Anterior cingulate cortex (tissue), 58 donors: ENCODE results near the gene EPN3.

Experiments
- DNase-seq, 58 donors: peaks; one replicate each; lab custom pipeline; 2025; lab: John Stamatoyannopoulos, UW

Gene EPN3

DNA sequence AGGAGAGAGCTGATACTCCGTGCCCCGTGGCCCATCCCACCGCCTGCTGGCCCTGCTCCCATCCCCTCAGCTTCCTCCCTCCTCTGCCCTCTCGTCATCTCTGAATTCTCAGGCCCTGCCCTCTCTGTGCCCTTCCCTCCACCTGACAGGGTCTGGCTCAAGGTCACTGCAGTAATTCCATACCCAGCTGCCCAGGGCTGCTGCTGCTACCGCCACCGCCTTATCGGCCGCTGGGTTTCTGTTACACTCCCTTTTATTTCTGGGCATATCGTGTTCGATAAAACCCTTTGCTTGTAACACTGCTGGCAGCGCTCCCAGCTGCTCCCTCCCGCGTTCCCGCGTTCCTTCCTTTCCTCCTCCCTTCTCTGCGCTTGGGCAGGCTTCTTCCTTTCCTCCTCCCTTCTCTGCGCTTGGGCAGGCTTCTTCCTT is 1.2 kb downstream of the EPN3 start:
- DNase-seq, result peak in 27 of 58 donors; percentile 8 to 73 (median 37)

DNA sequence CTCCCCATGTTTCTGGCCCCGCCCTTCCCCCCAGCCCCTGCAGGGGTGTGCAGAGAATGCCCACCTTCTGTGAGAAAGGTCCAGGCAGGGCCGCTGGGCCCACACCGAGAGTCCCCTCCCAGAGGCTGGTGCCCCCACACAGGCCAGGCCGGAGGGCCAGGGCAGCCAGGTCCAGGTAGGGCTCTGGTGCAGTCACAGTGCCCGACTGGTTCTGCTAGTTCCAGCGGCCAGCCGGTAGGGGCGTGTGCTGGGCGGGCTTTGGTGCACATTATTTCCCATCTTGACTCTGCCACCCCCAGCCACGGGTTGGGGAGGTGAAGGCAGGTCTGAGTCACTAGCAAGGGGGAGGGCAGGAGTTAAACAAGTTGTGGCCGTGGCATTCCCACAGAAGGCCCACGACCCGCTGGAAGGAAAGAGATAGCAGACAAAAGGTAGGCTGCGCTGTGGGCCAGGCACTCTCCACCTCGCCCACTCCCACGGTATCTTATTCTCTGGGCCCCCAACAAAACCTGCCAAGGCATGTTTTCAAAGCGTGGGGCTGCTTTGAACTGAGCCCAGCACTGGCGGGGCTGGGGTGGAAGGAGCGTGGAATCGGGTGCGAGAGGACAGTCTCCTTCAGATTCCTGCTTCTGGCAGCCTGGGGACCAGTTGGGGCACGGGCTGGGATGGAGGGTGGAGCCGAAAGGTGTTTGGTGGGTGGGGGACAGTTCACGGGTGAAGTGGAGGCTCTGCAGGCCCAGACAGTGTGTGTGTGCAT is 1.9 kb downstream of the EPN3 start:
- DNase-seq, result no peak

DNA sequence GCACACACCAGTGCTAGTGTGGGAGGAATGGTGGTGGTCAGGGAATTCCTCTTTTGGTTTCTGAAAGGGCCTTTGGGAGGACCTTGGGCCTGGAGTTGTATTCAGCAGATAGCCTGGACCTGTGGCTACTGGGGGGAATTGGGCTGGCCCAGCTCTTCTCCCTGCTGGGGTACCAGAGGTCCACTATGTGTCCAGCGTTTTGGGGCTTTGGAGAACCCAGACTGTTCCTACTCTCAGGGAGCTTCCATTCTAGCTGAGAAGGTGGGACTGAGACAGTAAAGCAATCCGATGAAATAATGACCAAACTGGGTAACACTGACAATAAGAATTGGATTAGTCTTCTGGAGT is 2.4 kb downstream of the EPN3 start:
- DNase-seq, result no peak

DNA sequence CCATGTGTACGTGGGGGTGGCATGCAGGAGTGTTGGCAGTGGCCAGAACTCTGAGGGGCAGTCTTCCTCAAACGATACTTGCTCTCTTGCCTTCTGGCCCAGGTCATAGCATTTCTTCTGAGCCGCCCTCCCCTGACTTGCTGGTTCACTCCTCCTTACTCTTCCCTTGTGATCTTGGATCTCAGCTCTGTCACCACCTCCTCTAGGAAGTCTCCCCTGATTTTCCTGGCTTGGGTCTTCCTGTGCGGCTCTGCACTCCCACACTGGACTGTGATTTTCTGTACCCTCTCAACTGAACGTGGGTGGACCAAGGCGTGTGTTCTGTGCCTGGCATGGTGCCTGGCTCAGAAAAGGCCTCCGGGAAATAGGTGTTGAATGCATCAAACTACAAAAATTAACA is 2.9 kb downstream of the EPN3 start:
- DNase-seq, result peak in 11 of 58 donors; percentile 6 to 41 (median 17)

DNA sequence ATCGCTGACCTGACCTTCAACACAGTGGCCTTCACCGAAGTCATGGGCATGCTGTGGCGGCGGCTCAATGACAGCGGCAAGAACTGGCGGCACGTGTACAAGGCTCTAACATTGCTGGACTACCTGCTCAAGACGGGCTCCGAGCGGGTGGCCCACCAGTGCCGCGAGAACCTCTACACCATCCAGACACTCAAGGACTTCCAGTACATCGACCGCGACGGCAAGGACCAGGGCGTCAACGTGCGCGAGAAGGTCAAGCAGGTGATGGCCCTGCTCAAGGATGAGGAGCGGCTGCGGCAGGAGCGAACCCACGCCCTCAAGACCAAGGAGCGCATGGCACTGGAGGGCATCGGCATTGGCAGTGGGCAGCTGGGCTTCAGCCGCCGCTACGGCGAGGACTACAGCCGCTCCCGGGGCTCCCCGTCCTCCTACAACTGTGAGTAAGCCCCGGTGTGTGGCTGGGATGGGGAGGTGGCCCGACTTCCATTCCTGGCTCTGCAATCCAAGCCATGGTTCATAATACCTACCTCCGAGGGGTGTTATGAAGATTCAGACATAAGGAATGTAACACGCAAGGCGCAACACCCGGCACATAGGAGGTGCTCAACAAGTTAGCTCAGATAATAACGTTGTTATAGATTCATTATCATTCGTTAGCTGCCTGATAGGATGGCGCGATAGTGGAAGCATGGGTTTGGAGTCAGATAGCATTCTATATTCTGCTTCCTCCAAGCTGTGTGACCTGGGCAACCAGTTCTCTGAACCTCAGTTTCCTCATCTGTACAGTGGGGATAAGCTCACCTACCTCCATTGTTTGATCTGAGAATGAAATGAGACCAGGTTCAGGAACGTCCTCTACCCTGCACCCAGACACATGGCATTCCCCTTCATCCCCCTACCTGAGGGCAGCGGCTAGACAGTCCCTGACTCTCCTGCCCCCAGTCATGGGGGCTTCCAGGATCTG is 4.4 kb downstream of the EPN3 start:
- no peak for DNase-seq

DNA sequence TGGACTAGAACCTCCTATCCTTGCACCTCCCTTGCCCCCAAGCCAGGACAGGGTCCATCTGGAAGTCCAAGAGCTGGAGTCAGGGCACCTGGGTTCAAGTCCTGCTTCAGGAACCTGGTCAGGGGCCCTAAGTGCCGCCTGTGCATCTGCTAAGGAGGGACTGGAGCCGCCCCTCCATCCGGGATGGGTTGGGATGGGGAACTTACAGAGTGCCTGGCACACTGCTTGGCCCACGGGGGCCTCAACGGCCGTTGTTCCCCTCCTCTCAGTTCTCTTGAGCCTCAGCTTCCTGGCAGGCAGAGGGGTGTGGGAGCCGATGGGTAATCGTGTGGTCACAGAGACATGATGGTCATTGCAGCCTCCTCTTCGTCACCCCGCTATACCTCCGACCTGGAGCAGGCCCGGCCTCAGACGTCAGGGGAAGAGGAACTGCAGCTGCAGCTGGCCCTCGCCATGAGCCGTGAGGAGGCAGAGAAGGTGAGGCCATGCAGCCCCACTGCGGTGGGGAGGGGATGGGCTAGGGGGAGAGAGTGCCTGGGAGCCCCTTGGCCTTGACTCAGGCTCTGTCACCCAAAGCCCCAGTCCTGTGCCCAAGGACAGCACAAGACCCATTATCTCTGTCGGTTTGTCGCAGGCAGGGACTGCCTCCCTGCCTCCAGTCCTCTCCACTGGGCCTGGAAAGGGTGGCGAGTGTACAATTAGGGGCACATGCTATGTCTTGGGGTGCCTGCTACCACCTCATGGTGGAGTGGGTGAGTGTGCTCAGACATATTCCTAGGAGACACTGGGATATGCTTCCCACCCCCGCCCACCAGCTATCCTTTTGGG is 5.4 kb downstream of the EPN3 start:
- no peak for DNase-seq

DNA sequence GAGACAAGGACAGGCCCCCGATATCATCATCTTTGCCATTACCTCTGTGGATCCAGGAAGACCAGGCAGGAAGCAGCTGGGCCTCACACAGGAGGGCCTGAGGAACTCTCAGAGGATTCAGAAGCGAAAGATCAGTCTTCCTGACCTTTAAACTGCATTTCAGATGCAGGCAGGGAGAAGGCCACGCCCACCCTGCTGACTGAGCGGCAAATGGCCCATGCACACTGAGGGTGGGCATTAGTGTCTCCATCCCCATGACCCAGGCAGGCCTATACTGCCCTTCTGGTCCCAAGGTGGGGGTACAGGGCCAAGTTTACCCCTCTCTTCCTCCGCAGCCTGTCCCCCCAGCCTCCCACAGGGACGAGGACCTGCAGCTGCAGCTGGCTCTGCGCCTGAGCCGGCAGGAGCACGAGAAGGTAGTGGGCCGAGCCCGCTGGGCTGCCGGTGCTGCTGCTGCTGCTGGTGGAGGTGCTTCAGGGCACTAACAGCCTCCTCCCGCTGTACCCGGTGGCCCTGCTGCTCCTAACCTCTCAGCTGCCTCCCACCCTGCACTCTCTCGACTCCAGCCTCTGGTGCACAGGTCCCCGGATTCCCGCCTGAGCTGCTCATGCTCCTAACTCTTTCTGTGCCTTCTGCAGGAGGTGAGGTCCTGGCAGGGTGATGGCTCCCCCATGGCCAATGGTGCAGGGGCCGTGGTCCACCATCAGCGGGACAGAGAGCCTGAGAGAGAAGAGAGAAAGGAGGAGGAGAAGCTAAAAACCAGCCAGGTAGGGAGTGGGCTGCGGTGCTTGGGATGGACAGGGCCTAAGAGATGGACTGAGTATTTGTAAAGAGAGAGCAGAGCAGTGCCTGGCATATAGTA is 6.2 kb downstream of the EPN3 start:
- no peak for DNase-seq

DNA sequence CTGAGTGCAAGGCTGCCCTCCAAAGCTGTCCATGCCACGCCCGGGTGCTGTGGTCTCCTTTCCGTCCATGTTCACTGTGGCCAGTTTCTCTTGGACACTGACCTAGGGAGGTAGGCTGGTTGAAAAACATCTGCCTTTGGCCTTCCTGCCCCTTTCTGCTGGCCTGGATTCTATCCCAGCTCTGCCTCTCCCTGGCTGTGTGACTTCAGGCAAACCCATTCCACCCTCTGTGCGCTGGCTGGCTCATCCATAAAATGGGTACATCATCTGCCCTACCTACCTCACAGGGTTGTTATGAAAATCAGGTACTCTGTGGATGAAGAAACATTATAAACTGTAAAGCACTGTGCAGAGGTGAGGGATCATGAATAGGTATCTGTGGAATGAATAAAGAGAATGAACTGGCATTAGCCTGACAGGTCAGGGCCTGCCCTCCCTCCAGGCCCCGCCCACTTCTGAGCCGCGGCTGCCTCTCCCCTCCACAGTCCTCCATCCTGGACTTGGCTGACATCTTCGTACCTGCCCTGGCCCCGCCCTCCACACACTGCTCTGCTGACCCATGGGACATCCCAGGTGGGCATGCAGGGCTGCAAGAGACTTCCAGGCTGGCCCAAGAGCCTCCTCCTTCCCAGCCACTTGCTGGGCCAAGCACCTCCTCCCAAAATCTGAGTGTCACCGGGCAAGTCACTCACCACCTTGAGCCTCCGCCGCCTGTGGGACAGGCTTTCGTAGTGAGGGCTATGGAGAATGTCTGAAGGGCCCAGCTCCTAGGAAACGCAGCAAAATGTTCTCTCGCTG is 7.4 kb downstream of the EPN3 start:
- DNase-seq, result no peak

DNA sequence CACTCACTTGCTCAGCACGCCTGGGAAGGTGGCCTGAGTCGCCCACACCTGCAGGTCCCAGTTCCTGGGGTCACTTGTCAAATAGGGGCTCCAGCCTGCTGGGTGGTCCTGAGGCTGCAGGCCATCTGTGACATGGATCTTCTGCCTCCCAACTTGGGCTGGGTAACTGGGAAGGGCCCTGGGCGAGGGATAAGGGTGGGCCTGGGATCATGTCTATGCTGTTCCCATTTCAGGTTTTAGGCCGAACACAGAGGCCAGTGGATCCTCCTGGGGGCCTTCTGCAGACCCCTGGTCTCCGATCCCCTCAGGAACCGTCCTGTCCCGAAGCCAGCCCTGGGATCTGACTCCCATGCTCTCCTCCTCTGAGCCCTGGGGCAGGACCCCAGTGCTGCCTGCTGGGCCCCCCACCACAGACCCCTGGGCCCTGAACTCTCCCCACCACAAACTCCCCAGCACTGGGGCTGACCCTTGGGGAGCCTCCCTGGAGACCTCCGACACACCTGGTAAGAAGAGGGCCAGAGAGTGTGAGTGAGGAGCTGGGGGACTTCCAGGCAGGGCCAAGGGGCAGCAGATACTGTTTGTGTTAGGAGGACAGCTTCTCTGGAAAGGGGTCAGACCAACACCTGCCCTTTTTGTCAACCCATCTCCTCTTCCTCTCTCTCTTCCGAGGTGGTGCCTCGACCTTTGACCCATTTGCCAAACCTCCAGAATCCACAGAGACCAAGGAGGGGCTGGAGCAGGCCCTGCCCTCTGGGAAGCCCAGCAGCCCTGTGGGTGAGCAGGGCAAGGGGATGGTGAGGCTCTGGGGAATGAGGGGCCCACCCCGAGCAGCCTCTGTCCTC is 8.2 kb downstream of the EPN3 start:
- no peak for DNase-seq

DNA sequence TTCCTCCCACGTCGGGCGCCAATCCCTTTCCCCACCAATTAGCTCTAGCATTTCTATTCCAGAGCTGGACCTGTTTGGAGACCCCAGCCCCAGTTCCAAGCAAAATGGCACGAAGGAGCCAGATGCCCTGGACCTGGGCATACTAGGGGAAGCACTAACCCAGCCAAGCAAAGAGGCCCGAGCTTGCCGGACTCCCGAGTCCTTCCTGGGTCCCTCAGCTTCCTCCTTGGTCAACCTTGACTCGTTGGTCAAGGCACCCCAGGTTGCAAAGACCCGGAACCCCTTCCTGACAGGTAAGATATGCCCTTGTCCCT is 8.8 kb downstream of the EPN3 start:
- no peak for DNase-seq

DNA sequence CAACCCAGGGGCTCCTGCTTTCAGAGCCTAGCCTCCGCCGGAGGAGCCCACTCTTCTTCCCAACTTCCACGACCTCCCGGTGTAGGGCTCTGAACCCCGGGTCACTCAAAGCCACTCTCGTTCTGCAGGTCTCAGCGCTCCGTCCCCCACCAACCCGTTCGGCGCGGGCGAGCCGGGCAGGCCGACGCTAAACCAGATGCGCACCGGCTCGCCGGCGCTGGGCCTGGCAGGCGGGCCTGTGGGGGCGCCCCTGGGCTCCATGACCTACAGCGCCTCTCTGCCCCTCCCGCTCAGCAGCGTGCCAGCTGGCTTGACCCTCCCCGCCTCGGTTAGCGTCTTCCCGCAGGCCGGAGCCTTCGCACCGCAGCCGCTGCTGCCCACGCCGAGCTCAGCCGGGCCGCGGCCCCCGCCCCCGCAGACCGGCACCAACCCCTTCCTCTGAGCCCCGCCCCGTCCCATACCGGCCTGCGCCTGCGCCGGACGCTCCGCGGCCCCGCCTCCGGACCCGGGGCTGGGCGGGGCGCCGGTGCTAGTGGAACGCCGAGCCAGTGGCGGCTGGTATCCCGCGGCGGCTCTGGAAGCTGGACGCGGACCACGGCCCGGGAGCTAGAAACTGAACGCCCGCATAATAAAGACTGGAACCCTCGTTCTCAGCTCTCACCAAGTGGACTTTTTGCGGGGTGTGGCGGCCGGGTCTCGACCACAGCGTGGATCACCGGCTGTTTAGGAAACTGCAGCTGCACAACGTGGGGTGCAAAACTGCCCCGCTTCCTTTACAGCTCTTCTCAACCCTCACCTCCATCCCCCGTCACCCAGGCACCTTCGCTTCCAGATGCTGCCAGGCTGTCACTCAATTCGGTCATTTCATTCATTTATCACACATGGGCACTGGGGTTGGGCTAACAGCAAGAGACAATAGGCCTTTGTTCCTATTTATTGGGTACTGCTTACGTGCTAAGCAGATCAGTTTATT is 9.5 kb downstream of the EPN3 start:
- peak in 57 of 58 donors; percentile 18 to 87 (median 76) for DNase-seq

DNA sequence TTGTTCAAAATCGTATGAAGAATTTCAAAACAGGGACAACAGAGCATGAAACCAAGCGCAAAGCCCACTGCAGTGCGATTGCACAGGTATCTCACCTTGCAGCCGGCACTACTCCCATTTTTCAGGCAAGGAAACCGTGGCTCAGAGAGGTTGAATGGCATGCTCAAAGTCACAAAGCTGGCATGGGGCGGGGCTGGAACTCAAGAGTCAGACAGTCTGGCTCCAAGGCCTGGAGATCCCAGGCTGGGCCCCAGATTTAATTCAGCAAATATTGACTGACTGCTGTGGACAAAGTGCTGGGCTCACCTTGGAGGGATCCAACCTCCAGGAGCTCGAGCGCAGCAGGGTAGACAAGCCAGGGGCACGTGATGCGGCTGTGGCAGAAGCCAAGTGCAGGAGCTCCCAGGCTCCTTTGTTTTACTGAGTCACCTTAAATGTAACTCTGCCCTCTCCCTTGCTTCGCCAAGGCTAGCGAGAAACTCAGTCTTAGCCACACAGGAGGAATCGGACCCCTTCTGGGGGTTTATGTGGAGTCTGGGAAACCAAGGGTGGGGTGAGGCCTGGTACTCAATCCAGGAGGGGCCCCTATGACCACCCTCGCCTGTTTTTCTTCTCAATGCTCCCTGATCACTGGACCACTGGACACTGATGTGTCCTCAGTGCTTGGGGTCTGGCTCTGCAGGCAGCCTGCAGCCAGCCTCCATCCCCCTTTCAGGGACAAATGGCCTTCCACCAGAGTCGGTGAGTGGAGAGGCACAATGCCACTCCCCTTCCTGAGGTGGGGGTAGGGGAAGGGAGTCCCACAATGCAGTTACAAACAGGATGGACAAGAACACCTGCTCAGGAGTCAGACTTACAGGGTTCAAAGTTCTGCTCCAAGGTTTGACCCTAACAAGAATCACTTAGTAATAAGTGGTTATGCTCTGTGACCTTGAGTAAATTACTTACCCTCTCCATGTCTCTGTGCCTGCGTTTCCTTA is 10.6 kb downstream of the EPN3 start:
- no peak for DNase-seq

DNA sequence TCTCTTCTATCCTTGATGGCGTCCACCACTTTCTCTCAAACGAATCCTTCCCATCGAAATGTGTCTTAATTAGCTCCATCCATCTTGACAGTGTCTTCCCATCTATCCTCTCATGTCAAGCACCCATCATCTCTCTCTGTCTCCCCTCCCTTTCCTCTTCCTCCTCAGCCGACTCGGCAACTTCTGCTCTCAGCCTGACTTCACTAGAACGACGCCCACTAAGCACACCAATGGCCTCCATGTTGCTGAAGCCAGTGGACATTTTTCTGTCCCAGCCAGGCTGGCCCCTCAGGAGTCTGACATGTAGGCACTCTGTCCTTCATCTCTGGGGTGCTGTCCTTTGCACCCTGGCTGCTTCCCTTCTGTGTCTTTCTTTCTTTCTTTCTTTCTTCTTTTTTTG is 12.0 kb downstream of the EPN3 start:
- DNase-seq, result no peak

DNA sequence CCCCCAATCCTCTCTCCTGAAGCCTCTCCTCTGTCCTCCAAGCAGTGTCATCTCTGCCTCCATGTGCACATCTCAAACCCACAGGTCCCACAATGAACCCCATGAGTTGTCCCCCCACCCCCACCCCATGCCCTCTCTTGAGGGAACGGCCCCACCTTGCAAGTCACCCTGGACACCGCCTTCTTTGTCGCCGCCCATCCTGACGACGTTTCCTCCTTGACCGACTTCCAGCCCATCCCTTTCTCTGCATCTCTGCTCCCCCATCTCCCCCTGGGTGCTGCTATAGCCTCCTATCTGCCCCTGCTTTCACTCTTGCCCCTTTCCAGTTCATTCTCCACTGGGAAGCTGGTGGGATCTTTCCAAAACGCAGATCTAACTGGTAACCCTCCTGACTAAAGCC is 12.8 kb downstream of the EPN3 start:
- DNase-seq, result no peak

DNA sequence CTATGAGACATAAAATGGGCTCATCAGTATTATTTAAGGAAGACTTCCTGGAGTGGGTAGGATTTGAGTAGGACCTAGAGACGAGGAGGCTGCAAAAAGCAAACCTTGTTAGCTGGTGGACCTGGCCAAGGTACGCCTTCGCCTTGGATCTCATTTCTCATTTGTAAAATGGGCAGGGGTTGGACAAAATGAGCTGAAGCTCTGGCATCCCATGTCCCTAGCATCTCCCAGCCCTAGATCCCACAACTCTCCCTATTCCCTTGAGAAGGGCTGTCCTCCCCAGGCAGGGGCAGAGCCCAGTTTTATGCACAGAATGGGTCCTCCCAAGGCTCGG is 14.1 kb downstream of the EPN3 start:
- DNase-seq, result no peak
